ENCODE data around the gene TTC7B.
A peak's percentile ranks its signal among the peaks of the same experiment; 100 is the strongest.

The TTC7B gene

GRCh38 chr14:90692061-90692460, 124.2 kb downstream of the TTC7B start:
- H3K4me3 ChIP-seq (replicated peaks in 1 of 2; ENCODE audit: low read depth in 2 of 2, low read length in 2 of 2): no peak overlapping the region
- TF ChIP-seq, protein P1, sequence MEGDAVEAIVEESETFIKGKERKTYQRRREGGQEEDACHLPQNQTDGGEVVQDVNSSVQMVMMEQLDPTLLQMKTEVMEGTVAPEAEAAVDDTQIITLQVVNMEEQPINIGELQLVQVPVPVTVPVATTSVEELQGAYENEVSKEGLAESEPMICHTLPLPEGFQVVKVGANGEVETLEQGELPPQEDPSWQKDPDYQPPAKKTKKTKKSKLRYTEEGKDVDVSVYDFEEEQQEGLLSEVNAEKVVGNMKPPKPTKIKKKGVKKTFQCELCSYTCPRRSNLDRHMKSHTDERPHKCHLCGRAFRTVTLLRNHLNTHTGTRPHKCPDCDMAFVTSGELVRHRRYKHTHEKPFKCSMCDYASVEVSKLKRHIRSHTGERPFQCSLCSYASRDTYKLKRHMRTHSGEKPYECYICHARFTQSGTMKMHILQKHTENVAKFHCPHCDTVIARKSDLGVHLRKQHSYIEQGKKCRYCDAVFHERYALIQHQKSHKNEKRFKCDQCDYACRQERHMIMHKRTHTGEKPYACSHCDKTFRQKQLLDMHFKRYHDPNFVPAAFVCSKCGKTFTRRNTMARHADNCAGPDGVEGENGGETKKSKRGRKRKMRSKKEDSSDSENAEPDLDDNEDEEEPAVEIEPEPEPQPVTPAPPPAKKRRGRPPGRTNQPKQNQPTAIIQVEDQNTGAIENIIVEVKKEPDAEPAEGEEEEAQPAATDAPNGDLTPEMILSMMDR (IDR thresholded peaks at IDR 0.05; ENCODE audit: low read depth, low read length): no peak
- DNase-seq (ENCODE audit: low read depth in 2 of 2): no peak

DNA sequence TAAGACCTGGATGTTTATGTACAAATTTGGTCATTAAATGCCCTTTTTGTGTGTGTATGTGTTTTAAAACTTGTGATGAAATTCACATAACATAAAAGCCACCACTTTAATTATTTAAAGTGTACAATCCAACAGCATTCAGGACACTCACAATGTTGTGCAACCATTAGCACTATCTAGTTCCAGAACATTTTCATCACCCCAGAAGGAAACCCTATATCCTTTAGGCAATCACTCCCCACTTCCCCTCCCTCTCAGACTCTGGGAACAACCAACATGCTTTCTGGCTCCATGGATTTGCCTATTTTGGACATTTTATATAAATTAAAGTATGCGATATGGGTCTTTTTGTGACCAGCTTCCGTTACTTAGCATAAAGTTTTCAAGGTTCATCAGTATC, 124.6 kb downstream of the TTC7B start:
- H3K4me3 ChIP-seq (replicated peaks in 1 of 2; ENCODE audit: low read depth in 2 of 2, low read length in 2 of 2): no peak overlapping the region
- DNase-seq (ENCODE audit: low read depth in 2 of 2): peak in 1 of 2 donors; percentile 54
- TF ChIP-seq, protein P1 (IDR thresholded peaks at IDR 0.05; ENCODE audit: low read depth, low read length): no peak

DNA sequence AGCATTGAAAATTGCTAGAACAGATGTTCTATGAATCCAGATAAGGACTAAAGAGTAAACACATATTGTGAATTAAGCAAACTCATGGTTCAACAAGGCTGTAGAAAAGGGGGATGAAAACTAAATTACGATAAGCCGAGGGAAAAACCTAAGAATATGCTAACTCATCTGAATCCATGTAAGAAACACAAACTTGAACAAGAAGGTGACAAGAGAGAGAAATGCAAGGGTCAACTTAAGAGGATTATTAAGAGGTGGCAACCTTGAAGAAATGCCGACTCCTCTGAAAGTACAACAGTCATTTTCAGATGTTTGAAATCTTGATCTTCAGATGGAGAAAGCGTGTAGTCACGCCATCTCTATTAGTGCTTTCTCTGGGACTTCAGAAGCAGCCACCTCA, 128.6 kb downstream of the TTC7B start:
- TF ChIP-seq, protein P1 (IDR thresholded peaks at IDR 0.05; ENCODE audit: low read depth, low read length): no peak
- DNase-seq (ENCODE audit: low read depth in 2 of 2): no peak
- no peak overlapping the region for H3K4me3 ChIP-seq (replicated peaks in 1 of 2; ENCODE audit: low read depth in 2 of 2, low read length in 2 of 2)

GRCh38 chr14:90682615-90683014, 133.6 kb downstream of the TTC7B start:
- H3K4me3 ChIP-seq (replicated peaks in 1 of 2; ENCODE audit: low read depth in 2 of 2, low read length in 2 of 2): no peak overlapping the region
- no peak for DNase-seq (ENCODE audit: low read depth in 2 of 2)
- TF ChIP-seq, protein P1 (IDR thresholded peaks at IDR 0.05; ENCODE audit: low read depth, low read length): no peak

DNA sequence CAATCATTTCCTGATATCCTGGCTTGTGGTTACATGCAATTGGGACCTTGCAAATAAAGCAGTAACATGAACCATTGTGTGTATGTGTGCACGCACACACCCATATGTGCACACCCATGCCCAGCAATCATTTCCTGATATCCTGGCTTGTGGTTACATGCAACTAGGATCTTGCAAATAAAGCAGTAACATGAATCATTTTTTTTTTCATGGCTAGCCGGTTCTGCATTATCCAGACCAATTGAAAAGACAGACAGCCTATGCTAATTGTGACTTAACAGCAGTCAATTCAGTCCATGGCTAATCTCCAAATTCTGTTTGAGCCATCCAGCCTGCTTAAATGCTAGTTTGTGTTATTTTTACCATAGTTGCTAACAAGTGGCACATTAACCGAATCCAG, 134.3 kb downstream of the TTC7B start:
- no peak overlapping the region for H3K4me3 ChIP-seq (replicated peaks in 1 of 2; ENCODE audit: low read depth in 2 of 2, low read length in 2 of 2)
- TF ChIP-seq, protein P1 (IDR thresholded peaks at IDR 0.05; ENCODE audit: low read depth, low read length): no peak
- DNase-seq (ENCODE audit: low read depth in 2 of 2): no peak

DNA sequence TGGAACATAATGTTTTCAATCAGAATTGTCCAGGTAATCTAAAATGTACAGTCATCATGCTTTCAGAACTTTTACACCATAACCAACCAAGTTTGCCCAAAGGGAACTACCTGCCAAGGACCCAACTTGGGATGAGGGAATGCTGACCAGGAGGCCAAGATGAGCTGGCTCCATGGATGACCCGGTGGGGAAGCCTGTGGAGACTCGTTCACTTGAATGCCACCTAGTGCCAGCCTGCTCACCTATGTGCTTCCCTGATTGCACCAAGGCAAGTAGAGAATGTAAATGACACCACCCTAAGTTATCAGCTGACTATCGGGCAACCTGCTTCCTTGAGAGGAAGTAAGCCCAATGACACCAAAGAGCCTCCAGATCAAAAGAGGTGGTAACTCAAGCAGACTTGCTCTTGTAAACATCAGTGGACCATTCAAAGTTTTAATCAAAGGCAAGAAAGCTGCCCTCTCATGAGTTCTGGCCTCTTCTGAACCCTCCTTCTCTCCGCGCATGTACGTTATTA, 137.3 kb downstream of the TTC7B start:
- H3K4me3 ChIP-seq (replicated peaks in 1 of 2; ENCODE audit: low read depth in 2 of 2, low read length in 2 of 2): no peak overlapping the region
- TF ChIP-seq, protein P1 (IDR thresholded peaks at IDR 0.05; ENCODE audit: low read depth, low read length): no peak
- DNase-seq (ENCODE audit: low read depth in 2 of 2): no peak

GRCh38 chr14:90678420-90678819, 137.8 kb downstream of the TTC7B start:
- TF ChIP-seq, protein P1 (IDR thresholded peaks at IDR 0.05; ENCODE audit: low read depth, low read length): no peak
- H3K4me3 ChIP-seq (replicated peaks in 1 of 2; ENCODE audit: low read depth in 2 of 2, low read length in 2 of 2): no peak overlapping the region
- DNase-seq (ENCODE audit: low read depth in 2 of 2): peak; percentile 53 to 63
